Raji (cell line): Measurements from ENCODE around the gene ADGB.

ENCODE experiments used
- POLR2A ChIP-seq: IDR thresholded peaks from 2 replicates; pipeline ENCODE4 v1.6.1; 2011; ENCODE audit warnings: low read depth, low read length, control low read depth; ENCODE audit not compliant: insufficient read depth

Gene ADGB

DNA sequence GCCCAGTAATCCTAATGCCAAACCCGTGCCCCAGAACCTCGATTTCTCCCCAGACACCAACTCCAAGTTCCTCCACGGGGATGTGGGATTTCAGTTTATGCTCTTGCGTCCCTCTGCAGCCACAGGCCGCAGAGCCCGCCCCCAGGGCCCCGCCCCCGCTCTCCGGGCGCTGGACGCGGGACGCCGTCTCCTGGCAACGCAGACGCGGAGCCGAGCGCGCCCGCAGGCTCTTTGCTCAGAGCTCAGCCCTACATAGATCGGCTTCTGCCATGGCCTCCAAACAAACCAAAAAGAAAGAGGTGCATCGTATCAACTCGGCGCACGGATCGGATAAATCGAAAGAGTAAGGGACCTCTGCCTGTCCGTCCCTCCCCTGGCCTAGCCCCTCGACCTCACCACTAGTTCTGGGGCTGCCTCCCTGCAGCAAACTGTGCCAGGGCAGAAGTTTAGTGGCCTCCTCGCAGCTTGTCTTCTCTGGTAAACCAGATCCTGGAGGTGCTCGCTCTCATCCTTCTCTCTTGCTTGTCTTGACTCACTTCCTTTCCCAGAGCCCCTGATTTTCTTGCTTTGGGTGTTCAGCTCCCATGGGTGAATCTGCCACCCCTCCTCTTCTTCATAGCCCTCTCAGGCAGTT, at the start of gene ADGB:
ADGB (plus strand) TSS at position 201 of the 634 bp plus-strand sequence; CDS start at position 270, 69 bp downstream.
- TF ChIP-seq POLR2A = no peak

DNA sequence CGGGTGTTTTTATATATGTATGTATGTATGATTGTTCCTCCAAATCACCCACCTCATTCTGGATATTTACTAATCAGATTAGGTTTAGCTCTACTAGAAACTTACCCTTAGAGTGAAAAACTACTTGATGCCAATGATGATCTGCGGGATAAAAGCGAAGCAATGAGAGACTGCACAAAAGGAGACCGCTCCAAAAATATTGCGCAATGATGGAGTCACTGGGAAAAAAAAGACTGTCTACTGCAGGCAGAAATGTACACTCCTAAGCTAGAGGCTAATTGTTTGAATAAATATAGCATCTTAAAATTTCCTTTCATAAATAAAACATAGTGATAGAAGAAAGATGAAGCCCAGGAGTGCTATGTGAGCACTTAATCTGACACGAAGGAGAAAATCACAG, 47.9 kb upstream of the ADGB start:
- no peak for TF ChIP-seq POLR2A

DNA sequence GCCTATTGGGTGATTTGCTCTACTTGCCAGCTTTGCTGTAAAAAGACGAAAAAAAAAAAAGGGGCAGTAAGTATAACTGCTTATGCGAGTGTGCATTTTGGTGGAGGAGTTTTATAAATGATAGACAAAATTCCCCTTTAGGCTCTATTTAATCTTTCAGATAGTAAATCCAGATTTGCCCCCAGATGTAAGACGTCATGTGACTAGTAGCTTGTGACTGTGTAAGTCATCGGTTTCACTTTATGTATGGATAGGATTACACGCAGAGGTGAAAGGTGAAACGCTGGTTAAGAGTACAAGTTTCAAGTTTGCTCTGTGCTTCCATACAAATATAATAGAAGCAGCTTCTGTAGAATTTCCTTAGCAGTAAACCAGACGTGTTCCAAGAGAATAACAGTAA, 47.2 kb upstream of the ADGB start:
- no peak for TF ChIP-seq POLR2A

DNA sequence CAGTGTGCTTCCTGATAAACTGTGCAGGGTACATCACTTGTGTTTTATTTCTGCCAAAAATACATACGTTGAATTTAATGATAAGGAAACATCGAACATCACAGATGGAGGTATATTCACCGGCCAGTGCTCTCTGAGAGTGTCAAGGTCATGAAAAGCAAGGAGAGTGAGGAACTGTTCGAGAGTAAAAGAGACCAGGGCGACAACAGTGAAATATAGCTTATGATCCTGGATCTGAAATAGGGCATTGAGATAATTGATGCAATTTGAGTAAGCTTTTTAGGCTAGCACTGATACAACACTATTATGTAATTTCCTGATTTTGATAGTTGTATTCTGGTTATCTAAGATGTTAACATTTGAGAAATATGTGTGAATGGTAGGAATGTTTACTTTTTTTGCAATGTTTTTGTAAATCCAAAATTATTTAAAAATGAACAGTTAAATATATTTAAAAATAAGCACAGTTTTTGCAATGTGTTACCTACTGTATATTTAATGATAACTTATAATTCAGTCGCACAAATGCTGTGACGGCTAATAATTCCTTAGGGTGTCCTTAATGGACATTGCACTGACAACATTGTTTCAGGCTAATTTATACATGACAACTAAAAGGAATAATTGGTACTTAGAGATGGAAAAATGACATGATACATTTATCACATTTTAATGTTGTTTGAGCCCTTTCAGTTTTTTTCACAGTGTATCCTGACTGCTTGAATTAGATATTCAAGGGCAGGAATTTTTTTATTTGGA, 45.2 kb upstream of the ADGB start:
- no peak for TF ChIP-seq POLR2A

DNA sequence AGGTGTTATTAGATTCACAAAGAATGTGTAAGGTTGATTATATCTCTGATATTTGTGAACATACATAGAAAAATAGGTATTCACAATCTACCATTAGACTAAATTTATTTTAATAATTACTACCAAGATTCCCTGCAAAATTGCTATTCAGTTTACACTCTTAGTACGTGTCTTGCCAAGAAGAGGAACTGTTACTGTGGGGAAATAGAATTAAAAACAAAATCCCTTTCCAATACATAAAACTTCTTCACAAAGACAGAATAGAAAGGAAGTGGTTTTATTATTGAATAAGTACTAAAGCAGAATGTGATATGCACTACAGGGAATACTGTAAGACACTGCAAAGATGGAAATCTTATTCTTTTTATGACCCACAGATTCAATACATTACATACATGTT, 38.2 kb upstream of the ADGB start:
- no peak for TF ChIP-seq POLR2A

DNA sequence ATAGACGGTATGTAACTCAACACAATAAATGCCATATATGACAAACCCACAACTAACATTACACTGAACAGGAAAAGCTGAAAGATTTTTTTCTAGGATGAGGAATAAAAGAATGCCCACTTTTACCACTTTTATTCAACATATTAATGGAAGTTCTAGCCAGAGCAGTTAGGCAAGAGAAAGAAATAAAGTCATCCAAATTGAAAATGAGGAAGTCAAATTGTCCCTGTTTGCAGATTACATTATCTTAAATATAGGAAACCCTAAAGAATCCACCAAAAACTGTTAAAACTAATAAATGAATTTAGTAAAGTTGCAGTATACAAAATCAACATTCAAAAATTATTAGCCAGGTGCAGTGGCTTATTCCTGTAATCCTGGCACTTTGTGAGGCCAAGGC, 24.6 kb upstream of the ADGB start:
- TF ChIP-seq POLR2A = no peak

DNA sequence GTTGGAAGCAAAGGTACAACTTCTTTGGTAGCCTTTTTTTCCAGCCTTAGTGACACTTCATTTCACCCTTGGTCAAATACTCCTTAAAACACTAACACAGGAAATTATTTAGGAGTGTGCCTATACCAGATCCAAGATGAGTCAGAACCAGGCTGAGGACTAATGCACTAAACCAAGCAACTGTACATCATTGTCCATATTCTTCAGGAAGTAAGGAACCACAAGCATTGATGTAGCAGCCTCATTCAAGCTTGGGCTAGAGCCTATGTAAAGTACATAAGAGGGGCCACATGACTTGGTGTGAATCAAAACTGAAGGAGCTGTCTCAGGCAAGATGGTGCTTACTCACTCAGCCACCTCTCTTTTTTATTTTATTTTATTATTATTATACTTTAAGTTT, 20.7 kb upstream of the ADGB start:
- no peak for TF ChIP-seq POLR2A

GRCh38 chr6:146581968-146582367, 16.8 kb upstream of the ADGB start:
- no peak for TF ChIP-seq POLR2A

- TF ChIP-seq POLR2A = no peak
Observed at GRCh38 chr6:146582857-146583256, 15.9 kb upstream of the ADGB start.

- no peak for TF ChIP-seq POLR2A
Observed at GRCh38 chr6:146583966-146584365, 14.8 kb upstream of the ADGB start.

- no peak for TF ChIP-seq POLR2A
Observed at GRCh38 chr6:146587459-146587858, 11.3 kb upstream of the ADGB start.

- no peak for TF ChIP-seq POLR2A
Observed at GRCh38 chr6:146590492-146590891, 8.3 kb upstream of the ADGB start.

GRCh38 chr6:146592451-146592850, 6.3 kb upstream of the ADGB start:
- TF ChIP-seq POLR2A = no peak

DNA sequence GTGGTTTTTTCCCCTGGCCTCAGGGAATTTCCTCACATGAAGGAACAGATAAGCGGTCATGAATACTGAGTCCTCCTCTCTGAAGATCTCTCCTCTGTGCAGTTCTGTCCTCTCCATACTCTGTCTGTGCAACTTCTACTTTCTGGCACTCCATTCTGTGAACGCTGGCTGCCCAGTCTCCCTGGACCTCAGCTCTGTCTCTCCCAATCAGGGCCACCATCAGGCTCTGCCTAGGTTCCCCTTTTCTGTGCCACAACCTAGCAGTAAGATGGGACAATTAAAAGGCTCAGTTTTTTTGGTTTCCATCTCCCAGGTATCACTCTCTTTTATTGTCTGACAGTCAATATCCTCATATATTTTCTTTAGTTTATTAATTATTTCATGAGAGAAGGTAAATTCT, 4.8 kb upstream of the ADGB start:
- TF ChIP-seq POLR2A = no peak

DNA sequence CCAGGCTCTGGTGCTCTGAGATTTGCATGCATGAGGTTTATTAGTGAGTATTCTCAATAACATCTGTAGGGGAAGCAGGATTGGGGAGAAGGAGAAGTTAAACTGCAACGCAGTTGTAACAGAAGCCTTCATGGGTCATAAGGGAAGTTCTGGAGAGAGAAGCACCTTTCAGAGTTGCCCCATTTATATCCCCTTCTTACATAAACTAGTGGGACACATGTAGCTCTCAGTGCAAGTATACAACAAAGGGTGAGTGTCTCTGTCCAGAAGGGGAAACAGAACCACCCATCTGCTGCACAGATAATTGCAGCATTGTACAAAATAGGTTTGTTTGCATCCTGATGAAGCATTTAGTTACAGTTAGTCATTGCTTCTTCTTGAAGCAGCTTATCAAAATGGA, 4.3 kb upstream of the ADGB start:
- TF ChIP-seq POLR2A = no peak

DNA sequence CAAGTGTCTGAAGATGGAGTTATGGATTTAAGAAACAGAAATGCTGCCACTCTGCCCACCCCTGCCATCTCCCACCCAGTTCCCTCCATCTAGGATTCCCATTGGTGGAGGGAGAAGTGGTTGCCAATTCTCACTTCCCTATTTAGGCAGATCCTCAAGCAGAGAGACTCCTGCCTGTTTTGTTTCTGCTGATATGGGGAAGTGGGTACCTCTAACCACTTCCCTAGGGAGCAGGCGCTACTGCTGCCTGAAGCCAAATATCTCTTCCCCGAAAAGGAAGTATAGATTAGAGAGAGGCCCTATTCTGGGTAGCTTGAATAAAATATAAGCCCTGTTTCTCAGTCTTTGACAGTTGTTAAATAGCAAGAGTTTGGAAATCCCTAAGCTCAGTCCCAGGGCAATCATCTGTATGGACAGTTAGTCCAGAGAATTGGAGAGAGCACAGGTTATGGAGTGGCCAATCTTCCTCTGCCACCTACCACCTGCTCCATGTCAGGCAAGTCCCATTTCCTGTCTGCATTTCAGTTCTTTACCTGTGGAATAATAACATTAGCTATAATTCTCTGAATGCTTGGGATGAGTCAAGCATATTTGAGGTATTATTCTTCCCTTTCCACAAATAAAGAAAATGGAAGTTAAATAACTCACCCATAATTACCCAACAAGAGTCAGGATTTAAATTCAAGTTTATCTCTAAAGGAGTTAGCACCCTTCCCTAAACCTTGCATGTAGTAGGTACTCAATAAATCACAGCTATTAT, 2.6 kb upstream of the ADGB start:
- no peak for TF ChIP-seq POLR2A
